Esophagus mucosa (tissue), 1 donor: ENCODE data around the gene EFCAB14. TPM values are rescaled to one million over a fixed set of nuclear protein-coding genes. Genes with fewer than 3 reads are reported as not detected.
A peak's percentile ranks its signal among the peaks of the same experiment; 100 is the strongest.
"Not testable (repeated sequence)": the region's sequence is repeated elsewhere in the genome, so short reads cannot be mapped to it uniquely, and the experiment has no call there.

Source experiments
- ATAC-seq: fragments of 200-7000 bp; cut with Tn5 transposase; one replicate; pipeline ENCODE4 v1.9.1; 2020
- total RNA-seq: library from RNA; stranded (reverse); gene quantifications from one replicate; pipeline ENCODE4 v1.2.4, GENCODE V29; 2023
- donor health status: DM: yes; HTN: yes; CAD: no.

EFCAB14 gene
- total RNA-seq, 1 donor from 2014 or later = 63.6 TPM

DNA sequence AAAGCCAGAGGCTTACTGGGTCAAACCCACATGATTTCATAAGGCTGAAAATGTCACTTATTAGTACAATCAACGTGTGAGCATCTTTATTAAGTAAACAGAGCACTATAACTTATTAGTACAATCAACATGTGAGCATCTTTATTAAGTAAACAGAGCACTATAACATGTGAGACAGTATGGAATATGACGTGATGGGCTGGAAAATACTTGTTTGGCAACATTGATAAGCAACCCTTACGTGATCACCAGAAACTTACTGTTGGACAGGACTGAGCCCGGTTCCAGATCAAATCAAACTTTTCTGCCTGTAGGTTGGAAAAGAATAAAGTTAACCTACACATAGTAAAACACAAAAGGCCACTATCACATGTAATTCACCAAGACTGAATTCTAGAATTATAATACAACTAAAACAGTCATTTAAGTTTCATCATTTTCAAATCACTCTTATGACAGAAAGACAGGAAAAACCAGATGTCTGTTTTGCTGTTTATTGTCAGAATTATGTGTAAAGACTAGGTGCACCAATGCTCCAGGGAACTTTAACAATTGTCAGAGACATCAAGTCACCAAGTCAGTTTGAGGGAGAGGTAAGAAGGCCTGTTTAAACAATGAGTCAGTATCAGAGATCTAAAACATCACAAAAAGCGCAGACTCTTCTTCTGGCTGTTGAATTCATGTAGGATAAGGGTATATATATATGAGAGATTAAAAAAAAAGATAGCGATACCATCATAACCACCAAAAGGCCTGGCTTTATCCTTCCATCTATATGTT, 66.4 kb downstream of the EFCAB14 start:
- peak; percentile 79 for ATAC-seq

GRCh38 chr1:46651152-46651551, 67.8 kb downstream of the EFCAB14 start:
- not testable (repeated sequence) for ATAC-seq

DNA sequence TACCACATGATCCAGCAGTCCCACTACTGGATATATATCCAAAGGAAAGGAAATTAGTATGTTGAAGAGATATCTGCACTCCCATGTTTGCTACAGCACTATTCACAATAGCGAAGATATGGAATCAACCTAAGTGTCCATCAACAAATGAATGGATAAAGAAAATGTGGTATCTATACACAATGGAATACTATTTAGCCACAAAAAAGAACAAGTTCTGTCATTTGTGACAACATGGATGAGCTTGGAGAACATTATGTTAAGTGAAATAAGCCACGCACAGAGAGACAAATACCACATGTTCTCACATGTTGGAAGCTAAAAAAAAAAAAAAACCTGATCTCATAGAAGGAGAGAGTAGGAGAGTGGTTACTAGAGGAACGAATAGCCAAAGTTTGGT, 68.4 kb downstream of the EFCAB14 start:
- ATAC-seq = no peak

- ATAC-seq = no peak
Measured at GRCh38 chr1:46649764-46650163, 69.2 kb downstream of the EFCAB14 start.

GRCh38 chr1:46647611-46648010, 71.3 kb downstream of the EFCAB14 start:
- ATAC-seq = no peak

- ATAC-seq = no peak
Measured at GRCh38 chr1:46646844-46647243, 72.1 kb downstream of the EFCAB14 start.

- no peak for ATAC-seq
Measured at GRCh38 chr1:46646331-46646730, 72.6 kb downstream of the EFCAB14 start.

GRCh38 chr1:46645815-46646214, 73.1 kb downstream of the EFCAB14 start:
- no peak for ATAC-seq

DNA sequence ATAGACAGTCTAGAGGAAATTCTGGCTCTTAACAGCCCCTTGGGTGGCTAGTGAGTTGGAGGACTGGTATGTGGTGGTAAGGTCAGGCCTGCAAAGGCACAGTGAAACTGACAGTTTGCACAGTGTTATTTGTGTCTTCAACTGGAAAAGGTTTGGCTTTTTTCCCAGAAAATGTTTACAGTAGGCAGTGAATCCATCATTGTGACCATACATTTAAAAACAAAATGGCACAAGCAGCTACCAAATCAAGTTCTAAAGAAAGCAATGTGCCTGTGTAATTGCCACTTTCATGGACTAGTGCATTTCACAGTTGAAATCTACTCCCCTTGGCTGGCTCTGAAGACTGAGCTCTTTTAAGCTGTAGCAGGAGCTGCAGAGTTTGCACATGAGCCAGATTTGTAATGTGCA, 75.5 kb downstream of the EFCAB14 start:
- ATAC-seq = peak; percentile 17

DNA sequence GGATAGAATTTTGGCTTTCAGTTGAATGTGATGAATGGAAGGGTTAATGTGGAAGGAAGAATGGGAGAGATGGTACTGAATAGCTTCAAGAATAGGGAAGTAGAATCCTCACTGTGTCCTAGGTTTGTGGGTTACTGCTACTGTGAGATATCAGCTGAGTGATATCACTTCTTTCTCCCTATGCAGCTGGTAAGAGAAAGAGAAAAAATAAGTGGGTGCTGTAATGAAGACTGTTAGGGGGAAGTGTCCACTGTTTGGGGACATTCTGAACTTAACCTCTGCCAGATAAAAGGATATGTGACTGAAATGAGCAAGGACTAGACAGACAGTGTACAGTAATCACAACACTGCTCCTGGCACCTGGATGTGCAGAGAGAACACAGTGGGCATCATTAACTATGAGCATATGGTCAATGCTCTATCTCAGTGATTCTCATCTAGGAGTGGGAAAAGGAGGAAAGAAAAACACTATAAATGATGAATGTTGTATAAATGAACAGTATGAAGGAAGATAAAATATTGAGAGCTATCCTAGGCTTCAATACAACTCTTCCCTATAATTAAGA, 76.7 kb downstream of the EFCAB14 start:
- no peak for ATAC-seq

DNA sequence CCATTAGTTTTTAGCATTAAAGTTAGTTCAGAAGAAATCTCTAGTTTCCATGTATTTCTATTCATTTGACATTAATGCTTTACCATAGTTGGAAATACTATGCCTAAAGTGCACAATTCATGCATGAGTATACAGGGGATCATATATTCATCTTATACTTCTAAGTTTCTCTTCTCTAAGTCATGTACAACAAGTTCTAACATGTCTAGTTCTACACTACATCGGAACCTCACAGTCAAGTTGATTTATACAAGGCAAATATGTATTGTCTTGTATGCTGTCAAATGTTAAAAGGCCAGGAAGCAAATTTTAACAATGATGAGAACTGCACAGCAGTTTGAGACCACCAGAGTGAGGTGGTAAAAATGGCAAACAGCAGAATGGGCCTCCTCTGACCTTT, 79.4 kb downstream of the EFCAB14 start:
- peak; percentile 71 for ATAC-seq

GRCh38 chr1:46638921-46639320, 80.0 kb downstream of the EFCAB14 start:
- no peak for ATAC-seq

GRCh38 chr1:46637444-46638083, 81.3 kb downstream of the EFCAB14 start:
- no peak for ATAC-seq

DNA sequence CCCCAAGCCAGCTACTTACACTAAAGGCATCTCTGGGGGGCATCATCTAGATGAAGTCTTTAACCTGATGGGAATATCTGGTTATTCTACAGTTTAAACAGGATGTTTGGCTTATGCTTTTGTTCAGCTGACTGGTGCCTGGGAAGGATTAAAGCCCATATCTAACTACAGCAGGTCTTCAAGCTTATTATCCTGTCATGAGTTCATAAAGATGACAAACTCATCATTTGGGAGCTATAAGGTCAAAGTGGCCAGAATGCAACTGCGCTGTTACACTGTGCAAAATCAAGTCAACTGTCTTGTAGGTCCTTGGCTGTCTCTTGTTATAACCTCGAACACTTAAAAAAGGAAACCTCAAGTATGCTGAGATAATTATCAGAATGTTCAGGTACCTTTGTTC, 83.7 kb downstream of the EFCAB14 start:
- ATAC-seq = no peak

DNA sequence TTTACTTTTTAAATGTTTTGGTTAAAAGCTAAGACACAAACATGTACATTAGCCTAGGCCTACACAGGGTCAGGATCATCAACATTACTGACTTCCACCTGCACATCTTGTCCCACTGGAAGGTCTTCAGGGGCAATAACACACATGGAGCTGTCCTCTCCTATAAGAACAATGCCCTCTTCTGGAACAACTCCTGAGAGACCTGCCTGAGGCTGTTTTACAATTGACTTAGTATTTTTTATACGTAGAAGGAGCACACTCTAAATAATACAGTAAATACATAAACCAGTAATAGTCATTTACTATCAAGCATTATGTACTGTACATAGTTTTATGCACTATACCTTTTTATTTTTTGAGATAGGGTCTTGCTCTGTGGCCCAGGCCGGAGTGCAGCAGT, 88.2 kb downstream of the EFCAB14 start:
- no peak for ATAC-seq

Other genes starting within 250 kb of the EFCAB14 start
- not detected for gene DMBX1, start 229.3 kb downstream of the EFCAB14 start, total RNA-seq
- not detected for gene KNCN, start 167.5 kb downstream of the EFCAB14 start, total RNA-seq
- gene MKNK1, start 114.8 kb downstream of the EFCAB14 start, total RNA-seq = 31.3 TPM
- 13.9 TPM for gene MOB3C, start 102.3 kb downstream of the EFCAB14 start, total RNA-seq
- gene ATPAF1, start 50.8 kb downstream of the EFCAB14 start, total RNA-seq = 24.2 TPM
- not detected for gene TEX38, start 47.3 kb downstream of the EFCAB14 start, total RNA-seq
- 13.5 TPM for gene CYP4B1, start 79.9 kb upstream of the EFCAB14 start, total RNA-seq
- not detected for gene CYP4A11, start 222.4 kb upstream of the EFCAB14 start, total RNA-seq